ENCODE data around the gene CBL.
A peak's percentile ranks its signal among the peaks of the same experiment; 100 is the strongest.
"Not testable (repeated sequence)": the region's sequence is repeated elsewhere in the genome, so short reads cannot be mapped to it uniquely, and the experiment has no call there.

CBL gene

DNA sequence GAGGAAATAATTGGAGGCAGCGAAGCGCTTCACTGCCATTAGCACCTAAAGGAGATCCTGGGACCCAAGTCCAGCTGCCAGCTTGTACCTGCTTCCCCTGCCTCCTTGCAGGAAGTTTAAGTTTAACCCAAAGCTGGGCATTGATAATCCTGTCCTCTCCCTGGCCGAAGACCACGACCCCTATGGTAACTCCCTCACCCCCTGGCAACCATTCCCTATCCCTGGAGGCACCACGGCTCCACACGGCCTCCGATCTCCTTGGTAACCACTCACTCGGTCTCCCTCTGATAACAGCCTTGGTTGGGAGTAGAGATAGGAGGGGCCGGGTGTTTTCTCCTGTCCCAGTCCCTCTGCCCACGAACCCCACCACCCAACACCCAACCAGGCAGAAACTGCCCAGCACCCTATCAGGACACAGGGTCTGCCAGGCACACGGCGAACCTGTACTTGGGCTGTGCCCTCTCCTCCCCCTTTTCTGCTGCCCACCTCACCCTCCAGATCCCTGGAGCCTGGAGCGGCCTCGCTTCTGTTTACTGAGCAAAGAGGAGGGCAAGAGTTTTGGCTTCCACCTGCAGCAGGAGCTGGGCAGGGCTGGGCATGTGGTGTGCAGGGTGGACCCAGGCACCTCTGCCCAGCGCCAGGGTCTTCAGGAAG lies 20.0 kb upstream of the CBL start:
- DNase-seq (ENCODE audit: low read depth) = no peak

DNA sequence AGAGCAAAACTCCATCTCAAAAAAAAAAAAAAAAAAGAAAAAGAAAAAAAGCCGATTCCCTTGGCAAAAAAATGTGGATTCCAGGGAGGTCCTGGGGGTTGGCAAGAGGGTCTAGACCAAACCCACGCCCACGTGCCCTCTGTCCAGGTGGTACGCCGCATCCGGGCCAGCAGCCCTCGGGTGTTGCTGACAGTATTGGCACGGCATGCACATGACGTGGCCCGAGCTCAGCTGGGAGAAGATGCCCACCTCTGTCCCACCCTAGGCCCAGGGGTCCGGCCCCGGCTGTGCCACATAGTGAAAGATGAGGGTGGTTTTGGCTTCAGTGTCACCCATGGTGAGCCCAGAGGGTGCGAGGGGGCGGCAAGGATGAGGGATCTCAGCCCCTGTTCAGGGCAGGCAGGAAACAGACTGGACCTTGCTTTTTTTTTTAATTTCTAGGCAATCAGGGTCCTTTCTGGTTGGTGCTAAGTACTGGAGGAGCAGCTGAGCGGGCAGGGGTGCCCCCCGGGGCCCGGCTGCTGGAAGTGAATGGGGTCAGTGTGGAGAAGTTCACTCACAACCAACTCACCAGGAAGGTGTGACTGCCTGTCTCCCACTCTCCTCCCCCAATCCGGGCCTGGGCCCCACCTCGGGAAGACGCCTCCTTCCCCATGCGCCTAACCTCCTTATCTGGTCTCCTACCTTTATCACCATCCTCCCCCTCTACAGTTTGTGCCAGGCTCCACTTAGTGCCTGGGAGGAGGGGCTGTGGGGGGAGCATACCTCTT lies 18.8 kb upstream of the CBL start:
- DNase-seq (ENCODE audit: low read depth) = no peak

DNA sequence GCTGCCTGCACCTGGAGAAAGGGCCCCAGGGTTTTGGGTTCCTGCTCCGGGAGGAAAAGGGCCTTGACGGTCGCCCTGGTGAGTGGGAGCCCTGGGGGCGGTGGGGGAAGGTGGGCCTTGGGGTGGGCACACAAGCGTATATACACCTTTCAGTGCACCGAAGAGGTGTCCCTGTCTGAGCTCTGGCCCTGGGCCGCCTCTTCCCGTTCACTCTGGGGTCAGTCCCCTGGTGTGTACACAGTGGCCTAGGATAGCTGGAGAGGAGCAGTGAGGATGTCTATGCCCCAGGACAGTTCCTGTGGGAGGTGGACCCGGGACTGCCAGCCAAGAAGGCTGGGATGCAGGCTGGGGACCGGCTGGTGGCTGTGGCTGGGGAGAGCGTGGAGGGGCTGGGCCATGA lies 18.1 kb upstream of the CBL start:
- no peak for DNase-seq (ENCODE audit: low read depth)

DNA sequence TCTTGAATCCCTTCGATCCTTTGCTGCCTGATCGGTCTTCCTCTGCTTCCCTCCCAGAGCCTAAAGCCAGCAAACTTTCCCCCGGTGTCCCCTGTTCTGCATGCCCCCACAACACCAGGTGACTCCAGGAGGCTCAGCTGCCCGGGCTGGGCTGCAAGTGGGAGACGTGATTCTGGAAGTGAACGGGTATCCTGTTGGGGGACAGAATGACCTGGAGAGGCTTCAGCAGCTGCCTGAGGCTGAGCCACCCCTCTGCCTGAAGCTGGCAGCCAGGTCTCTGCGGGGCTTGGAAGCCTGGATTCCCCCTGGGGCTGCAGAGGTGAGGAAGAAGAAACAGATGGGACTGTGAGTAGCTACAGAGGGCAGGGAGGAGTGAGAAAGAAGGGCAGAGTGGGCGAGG lies 17.3 kb upstream of the CBL start:
- DNase-seq (ENCODE audit: low read depth) = no peak

DNA sequence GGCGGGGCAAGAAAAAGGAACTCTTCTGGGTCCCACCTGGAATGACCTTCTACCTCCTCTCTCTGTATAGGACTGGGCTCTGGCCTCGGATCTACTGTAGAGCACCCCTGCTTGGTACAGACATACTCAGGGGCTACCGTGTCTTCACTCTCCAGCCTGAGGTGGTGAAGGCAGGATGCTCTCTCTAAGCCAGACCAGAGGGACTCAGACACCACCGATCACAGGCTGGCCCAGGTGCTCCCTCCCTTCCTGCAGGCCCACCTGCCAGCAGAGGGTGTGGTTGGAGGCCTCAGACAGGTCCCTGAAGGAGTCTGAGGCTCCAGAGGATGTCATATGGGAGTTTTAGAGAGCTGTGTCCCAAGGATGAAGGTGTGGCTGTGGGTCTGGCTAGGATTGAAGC lies 16.7 kb upstream of the CBL start:
- no peak for DNase-seq (ENCODE audit: low read depth)

- DNase-seq (ENCODE audit: low read depth) = no peak
Measured at GRCh38 chr11:119190531-119190930, 15.6 kb upstream of the CBL start.

DNA sequence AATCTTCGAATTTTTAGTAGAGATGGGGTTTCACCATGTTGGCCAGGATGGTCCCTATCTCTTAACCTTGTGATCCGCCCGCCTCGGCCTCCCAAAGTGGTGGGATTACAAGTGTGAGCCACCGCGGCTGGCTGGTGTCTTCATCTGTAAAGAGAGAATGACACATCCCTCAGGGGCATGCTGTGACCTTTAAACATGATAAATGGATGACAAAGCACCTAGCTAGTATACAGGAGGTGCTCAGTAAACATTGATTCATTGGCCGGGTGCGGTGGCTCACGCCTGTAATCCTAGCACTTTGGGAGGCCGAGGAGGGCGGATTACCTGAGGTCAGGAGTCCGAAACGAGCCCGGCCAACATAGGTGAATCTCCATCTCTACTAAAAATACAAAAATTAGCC lies 14.9 kb upstream of the CBL start:
- not testable (repeated sequence) for DNase-seq (ENCODE audit: low read depth)

DNA sequence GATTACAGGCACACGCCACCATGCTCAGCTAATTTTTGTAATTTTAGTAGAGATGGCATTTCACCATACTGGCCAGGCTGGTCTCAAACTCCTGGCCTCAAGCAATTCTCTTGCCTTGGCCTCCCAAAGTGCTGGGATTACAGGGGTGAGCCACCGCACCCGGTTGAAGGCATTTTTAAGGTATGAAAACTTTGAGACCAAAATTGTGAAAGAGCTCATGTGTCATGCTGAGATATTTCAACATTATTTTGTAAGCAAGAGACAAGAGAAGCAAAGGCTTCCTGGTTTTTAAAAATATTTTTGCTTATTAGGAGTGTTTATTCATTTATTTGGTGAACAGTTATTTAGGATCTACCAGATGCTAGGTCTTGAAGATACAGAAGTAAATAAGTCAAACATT lies 14.0 kb upstream of the CBL start:
- DNase-seq (ENCODE audit: low read depth) = no peak

- DNase-seq (ENCODE audit: low read depth) = no peak
Measured at GRCh38 chr11:119193001-119193400, 13.1 kb upstream of the CBL start.

DNA sequence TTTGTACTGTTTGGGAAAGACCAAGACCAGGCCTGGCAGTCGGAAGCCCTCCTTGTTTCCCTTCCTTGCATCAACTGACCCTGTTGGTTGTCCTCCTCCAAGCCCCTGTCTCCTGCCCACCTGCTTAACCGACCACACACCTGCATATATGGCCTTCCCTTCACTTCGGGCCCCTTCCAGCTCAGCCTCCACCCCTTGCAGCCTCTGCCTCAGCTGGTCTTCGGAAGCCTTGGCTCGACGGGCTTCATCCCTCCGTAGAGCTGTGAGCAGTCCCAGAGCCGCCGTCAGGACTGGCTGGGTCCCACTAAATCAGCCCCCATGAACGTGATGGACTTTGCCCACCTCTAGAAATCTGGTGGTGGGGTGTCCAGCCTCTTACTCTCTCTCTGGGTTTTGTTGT lies 12.5 kb upstream of the CBL start:
- no peak for DNase-seq (ENCODE audit: low read depth)

GRCh38 chr11:119194811-119195440 lies 11.2 kb upstream of the CBL start:
- DNase-seq (ENCODE audit: low read depth) = no peak

DNA sequence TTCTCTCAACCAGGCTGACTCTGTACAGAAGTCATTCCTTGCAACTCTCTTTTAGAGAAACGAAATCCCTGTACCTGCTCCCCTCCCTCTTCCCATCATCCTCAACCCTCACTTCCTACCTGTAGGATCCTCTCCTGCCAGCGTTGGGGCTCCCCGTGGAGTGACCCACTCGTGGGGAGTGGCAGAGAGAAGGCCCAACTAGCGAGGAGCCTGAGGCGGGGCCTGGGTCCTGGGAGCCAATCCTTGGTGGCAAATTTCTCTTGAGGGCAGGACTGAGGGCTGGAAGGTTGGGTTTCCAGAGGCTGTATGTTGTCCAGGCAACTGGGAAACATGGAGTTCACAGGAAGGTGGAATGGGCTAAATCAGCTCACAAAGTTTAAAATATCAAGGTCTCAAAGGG lies 10.5 kb upstream of the CBL start:
- DNase-seq (ENCODE audit: low read depth) = no peak

DNA sequence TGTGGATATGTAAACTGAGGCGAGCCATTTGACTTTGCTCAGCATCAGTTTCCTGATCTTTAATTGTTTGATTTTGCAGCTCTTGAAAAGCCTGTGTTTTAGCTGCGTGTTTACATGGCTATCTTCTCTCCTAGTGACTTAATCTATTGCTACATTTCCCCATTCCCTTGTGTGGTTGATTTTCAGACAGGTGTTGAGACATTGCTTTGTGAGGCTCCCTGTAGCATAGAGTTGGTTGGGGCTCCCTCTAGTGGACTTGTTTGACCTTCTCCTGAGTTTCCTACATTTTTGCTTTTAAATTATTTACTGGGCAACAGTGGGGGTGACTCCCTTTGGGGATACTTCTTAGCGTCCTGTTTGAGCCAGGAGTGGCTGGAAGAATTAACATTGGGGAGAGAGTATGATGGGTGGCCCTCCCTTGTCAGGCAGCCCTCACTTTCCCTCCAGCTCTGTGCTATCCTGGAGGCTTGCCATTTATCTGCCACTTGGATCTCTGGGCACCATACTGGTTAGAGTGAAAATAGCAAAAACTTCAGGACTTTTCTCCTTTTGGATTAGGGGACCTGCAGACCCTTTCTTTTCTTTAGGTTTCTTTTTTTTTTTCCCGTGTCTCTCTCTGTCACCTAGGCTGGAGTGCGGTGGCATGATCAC lies 9.2 kb upstream of the CBL start:
- peak; percentile 62 for DNase-seq (ENCODE audit: low read depth)

DNA sequence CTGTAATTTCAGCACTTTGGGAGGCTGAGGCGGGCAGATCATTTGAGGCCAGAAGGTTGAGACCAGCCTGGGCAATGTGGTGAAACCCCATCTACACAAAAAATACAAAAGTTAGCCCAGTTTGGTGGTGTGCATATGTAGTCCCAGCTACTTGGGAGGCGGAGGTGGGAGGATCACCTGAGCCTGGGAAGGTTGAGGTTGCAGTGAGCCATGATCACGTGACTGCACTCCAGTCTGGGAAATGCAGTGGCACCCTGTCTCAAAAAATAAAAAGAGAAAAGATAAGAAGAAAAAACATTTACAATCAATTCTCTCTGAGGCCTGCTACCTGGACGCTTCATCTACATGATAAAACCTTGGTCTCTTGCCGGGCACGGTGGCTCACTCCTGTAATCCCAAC lies 7.2 kb upstream of the CBL start:
- DNase-seq (ENCODE audit: low read depth) = no peak

DNA sequence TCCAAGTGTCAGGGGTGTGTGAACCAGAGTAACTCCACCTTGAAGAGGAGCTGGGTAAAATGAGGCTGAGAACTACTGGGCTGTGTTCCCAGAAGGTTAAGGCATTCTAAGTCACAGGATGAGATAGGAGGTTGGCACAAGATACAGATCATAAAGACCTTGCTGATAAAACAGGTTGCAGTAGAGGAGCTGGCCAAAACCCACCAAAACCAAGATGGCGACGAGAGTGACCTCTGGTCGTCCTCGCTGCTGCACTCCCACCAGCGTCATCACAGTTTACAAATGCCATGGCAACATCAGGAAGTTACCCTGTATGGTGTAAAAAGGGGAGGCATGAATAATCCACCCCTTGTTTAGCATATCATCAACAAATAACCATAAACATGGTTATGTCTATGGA lies 4.9 kb upstream of the CBL start:
- not testable (repeated sequence) for DNase-seq (ENCODE audit: low read depth)

- DNase-seq (ENCODE audit: low read depth) = no peak
Measured at GRCh38 chr11:119202554-119202953, 3.6 kb upstream of the CBL start.

DNA sequence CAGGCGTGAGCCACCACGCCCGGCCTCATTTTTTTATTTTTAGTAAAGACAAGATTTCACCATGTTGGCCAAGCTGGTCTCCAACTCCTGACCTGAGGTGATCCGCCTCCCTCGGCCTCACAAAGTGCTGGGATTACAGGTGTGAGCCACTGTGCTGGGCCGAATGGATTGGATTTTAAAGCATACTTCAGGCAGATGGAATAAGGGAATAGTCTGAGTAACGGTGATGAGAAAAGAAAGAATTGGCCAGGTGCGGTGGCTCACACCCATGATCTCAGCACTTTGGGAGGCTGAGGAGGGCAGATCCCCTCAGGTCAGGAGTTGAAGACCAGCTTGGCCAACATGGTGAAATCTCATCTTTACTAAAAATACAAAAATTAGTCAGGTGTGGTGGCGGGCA lies 2.1 kb upstream of the CBL start:
- no peak for DNase-seq (ENCODE audit: low read depth)

- no peak for DNase-seq (ENCODE audit: low read depth)
Measured at GRCh38 chr11:119205080-119205479, 1.1 kb upstream of the CBL start.

- DNase-seq (ENCODE audit: low read depth) = peak; percentile 36
Measured at GRCh38 chr11:119206511-119207414, 624 bp downstream of the CBL start.

DNA sequence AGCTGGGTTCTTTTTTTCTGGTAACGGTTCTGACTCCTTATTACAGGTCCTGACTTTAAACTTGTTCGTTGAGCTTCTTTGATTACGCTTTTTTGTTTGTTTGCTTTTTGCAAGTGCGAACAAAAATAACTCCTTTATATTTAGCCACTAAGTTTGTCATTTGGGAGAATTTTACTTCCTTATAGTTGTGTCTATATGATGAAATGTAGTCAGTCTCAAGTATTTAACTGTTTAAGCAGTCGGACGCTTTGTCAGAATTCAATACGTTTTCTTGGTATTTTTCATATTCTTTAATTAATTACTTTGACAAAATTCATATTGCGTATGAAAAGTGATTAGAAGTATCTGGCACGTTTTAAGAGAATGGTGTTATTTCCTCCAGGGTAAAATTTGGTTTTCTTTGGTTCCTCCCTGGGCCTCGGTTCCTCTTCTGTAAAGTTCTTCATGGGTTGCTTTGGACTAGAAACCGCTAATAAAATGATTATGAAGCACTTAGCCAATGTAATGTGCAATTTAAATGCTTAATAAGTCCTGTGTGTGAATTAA lies 1.3 kb downstream of the CBL start:
- no peak for DNase-seq (ENCODE audit: low read depth)

GRCh38 chr11:119209186-119209585 lies 3.0 kb downstream of the CBL start:
- no peak for DNase-seq (ENCODE audit: low read depth)

DNA sequence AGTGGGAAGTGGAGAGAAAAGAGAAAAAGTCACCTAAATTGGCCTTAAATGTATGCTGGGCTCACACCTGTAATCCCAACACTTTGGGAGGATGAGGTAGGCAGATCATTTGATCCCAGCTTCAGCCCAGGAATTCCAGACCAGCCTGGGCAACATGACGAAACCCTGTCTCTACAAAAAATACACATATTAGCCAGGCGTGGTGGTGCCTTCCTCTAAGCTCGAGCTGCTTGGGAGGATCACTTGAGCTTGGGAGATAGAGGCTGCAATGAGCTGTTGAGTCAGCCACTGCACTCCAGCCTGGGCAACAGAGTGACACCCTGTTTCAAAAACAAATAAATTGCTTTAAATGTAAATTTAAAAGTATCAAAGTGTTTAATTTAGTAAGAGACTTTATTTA lies 3.9 kb downstream of the CBL start:
- no peak for DNase-seq (ENCODE audit: low read depth)

Measured in activated gamma-delta T cell treated with anti-CD3 and anti-CD28 coated beads, Interleukin-2, amount 50 U/mL, for 16 hours (primary cell).